ENCODE measurements around the gene FAH.
"Not testable (repeated sequence)": the region's sequence is repeated elsewhere in the genome, so short reads cannot be mapped to it uniquely, and the experiment has no call there.

The FAH gene

DNA sequence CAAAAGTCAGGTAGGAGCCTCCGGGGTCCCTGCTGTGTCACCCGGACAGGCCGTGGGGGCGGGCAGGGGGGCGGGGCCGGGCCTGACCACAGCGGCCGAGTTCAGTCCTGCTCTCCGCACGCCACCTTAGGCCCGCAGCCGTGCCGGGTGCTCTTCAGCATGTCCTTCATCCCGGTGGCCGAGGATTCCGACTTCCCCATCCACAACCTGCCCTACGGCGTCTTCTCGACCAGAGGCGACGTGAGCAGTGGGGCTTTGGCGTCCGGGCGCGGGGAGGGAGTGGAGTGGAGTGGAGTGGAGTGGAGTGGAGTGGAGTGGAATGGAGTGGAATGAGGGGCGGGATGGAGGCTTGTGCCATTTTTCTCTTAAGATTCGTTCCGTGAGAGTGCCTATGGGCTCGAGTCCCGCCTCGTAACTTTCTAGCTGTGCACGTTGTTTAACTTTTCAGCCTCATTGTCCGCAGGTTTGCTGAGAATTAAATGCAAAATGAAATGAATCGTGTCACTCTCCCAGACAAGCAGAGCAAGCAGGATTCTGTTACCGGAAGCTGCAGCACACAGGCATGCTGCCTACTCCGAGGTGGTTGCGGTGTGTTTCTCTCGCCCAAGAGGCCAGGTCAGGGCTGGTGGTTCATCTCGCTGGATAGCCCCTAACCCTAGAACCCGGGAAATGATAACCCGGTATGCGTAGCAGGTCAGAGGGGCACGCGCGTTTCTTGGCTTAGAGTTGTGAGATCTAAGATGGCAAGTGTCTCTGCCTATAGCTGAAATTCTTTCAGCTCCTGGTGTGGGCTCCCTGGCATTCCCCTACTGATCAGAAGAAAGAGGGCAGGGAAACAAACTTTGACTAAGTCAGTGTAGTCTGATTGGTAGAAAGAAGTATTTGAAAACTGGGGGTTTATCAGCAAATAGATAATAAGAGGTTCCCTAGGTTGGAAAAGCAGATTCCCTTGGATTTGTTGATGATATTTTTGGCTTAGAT, at the start of gene FAH:
FAH (plus strand) TSS at position 104 of the 981 bp plus-strand sequence; CDS start at position 160, 56 bp downstream.
- DNase-seq, result no peak

DNA sequence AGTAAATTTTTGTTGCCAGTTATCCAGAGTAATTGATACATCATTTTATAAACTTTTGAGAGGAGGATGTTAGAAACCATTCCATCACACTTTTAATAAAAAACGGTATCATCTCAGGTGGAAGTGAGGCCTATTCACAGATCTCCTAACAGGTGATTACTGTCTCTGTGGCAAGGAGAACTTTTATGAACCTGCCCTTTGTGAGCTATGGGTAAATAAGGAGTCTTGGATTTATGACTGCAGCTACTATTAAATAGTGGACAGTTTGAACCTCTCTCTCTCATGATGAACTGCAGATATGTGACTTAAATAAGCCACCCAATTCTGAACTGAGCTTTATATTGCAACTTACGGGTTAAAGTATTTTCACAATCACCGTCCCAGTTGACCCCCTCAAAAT, 47.6 kb upstream of the FAH start:
- DNase-seq, result no peak

DNA sequence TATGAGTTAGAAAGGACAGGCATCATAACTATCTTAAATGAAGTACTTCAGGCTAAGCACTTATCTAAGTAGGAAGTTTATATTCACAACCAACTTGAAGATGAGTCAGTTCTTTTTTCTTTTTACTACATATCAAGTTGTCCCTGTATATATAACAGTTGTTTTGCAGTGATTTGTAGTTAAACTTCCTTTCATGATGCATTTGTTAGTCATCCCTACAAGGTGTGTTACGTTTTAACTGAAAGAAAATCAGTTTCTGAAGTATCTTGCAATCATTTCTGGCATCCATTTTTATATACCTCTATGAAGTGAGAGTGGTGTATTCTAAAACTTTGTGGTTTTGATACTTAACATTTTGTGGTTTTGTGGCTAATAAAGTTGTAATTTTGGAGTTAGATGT, 47.2 kb upstream of the FAH start:
- no peak for DNase-seq

- DNase-seq, result no peak
These were observed 46.7 kb upstream of the FAH start for GRCh38 chr15:80106051-80106450.

DNA sequence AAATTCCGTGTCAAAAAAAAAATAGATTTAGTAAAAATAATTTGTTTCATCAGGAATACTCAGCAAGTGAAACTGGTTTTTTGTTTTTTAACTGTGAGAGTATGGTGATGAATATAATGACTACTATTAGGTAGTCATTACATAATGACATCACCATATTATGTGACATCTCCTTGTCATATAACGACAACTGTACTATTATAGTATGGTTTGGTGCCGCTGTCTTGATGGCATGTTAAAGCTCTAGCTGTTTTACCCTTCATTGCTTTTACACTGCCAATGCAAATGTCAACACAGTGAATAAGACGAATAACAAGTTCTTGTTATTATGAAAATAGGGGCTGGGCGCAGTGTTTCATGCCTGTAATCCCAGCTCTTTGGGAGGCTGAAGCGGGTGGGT, 45.6 kb upstream of the FAH start:
- DNase-seq, result no peak

DNA sequence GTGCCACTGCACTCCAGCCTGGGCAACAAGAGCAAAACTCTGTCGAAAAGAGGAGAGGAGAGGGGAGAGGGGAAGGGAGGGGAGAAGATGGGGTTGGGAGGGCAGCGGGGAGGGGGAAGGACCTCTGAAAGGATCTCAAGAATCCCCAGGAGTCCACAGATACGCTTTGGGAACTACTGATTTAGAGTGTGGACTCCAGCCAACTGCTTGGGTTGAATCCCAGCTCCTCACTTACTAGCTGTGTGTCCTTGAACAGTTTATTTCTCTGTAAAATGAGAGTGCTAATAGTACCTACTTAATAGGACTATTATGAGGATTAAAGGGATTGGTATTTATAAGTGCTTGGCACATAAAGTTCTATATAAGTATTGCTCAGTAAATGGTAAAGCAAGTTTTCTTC, 45.0 kb upstream of the FAH start:
- no peak for DNase-seq

- no peak for DNase-seq
These were observed 43.4 kb upstream of the FAH start for GRCh38 chr15:80109388-80109787.

GRCh38 chr15:80110920-80111319, 41.9 kb upstream of the FAH start:
- no peak for DNase-seq

DNA sequence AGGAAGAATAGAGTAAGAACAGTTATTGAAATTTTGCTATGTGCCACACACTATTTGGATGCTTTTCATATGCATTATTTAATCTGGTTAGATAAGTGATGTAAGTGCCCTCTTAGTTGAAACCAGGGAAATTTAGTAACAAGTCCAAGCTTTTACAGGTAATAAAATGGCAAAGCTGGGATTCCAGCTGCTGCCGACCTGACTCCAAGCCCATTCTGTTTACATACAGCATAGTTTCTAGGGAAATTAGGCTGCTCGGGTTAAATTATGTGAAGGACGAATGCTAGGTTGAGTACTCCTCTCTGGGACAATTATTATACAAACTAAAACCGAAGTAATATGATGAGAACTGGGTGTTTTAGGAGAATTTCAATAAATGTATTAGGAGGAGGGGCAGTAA, 38.7 kb upstream of the FAH start:
- DNase-seq, result no peak

DNA sequence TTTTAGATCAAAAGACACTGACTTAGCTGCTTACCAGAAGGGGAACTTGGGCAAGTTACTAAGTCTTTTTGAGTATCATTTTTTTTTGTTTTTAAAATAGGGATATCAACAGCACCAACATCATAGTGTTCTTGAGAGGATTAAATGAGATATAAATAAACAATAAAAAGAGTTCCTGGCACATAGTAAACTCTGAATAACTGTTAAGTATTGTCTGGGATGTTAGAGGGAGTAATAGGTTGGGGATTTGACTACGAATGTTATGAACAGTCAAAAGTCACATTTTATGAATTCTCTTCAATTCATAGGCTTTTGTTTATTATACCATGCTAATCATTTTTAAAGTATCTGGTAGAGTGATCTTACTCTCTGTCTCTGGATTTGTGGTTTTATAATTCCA, 37.8 kb upstream of the FAH start:
- DNase-seq, result no peak

DNA sequence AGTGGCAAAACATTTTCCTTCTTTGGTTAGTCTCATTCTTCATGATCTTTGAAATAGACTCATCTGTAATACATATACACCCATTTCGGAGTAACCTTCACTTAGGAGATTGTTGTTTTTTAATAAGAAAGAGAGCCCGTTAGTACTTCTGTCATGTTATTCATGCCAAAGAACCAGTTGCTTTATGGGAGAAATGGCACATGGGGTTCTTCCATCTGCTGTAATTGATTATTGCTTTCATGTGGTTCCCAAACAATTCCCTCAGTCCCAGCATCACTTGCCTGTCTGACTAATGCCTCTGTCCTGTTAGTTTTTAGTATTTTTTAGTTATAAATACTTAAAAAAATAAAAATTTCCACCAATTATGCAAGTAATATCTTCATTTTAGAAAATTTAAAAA, 33.8 kb upstream of the FAH start:
- peak; percentile 86 for DNase-seq

- DNase-seq, result no peak
These were observed 32.2 kb upstream of the FAH start for GRCh38 chr15:80120636-80121035.

- peak; percentile 79 for DNase-seq
These were observed 31.3 kb upstream of the FAH start for GRCh38 chr15:80121546-80121945.

DNA sequence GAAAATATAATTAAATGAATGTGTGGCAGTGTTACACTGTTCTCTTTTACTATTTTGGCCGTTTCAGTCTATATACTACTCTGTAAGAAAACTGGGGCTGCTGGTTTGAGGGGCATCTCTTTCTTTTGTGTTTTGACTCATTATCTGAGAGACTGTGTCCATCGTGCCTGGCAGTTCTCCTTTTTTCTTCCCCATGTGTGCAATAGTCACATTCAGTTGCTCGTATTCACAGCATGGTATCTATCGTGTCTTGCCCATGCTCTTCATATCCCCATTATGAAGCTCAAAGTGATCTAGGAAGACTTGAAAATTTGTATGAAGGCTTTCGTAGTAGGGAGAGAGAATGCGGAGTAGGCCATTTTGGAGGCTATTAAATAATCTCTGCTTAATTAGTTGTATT, 29.8 kb upstream of the FAH start:
- no peak for DNase-seq

GRCh38 chr15:80127253-80127652, 25.5 kb upstream of the FAH start:
- DNase-seq, result not testable (repeated sequence)

GRCh38 chr15:80127911-80128310, 24.9 kb upstream of the FAH start:
- no peak for DNase-seq

GRCh38 chr15:80132382-80132781, 20.4 kb upstream of the FAH start:
- no peak for DNase-seq

DNA sequence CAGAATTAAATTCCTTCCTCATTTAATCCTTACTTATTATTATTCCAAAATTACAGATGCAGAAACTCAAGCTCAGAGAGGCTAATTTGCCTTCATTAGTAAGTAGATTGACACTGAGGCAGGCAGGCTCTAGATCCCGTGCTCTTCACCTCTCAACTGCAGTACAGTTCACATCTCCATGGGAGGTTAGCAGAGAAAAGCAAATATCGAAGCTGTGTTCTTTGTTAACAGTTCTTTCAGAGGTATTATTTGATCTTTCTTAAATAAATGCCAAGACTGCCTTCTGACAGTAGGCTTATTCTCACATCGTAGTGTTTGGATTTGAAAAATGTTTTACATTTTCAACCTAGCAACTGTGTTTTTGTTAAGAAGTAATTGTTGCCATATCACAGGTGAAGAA, 15.9 kb upstream of the FAH start:
- no peak for DNase-seq

DNA sequence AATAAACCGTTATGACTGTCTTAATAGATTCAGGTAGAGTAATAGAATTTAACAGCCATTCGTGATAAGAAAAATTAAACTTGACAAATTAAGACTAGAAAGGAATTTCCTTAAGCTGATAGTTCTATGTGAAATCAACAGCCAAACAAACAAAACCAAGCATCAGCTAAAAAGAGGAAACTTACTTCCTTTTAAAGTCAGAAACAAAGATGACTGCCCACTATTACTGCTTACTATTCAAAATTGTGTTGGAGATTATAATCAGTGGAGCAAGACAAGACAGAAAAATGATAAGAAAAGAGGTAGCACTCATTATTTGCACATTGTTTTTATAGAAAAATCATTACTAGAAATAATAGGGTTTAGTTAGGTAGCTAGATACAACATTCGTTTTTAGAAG, 13.8 kb upstream of the FAH start:
- DNase-seq, result no peak

DNA sequence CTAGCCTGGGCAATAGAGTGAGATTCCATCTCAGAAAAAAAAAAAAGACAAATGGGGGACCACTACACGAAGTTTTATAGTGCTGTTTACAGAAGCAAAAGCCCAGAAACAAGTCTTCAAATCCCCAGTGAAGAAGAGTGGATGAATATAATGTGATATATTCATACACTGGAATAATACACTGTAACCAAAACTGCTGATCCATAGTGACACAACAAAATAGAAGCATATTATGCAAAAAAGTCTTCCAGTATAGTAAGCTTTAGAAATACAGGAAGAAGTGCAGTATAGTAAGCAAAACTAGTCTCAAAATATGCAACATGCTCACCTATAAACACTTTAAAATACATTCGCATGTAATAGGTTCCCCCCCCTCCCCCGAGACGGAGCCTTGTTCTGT, 11.9 kb upstream of the FAH start:
- no peak for DNase-seq

GRCh38 chr15:80141916-80142598, 10.7 kb upstream of the FAH start:
- no peak for DNase-seq

DNA sequence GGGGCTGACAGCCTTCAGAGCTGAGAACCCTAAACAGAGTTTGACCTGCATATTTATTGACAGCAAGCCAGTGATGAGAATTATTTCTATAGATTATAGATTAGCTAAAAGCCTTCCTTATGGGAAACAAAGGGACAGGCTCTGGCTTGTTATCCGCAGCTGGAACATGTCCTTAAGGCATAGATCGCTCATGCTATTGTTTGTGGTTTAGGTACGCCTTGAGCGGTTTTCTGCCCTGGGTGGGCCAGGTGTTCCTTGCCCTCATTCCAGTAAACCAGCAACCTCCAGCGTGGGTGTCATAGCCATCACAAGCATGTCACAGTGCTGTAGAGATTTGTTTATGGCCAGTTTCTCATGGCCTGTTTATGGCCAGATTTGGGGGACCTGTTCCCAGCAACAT, 10.2 kb upstream of the FAH start:
- no peak for DNase-seq

- DNase-seq, result no peak
These were observed 1.7 kb upstream of the FAH start for GRCh38 chr15:80151148-80151547.

DNA sequence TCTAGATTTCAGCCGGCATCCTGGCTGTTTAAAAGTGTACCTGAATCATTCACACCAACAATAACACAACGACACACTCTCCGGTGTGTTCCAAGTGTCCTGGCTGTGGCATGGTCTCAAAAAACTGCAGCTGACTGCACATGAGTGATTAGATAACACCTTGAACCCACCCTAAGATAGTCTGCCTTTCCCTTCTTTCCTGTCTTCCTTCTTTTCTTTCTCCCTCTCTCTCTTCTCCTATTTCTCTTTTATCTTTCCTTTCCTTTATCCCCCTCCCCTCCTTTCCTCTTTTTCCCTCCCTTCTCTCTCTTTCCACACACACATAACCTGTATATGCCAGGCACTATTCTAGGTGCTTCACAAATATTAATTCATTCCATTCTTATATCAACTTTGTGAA, 1.2 kb upstream of the FAH start:
- DNase-seq, result no peak
